ENCODE measurements around the gene ACRBP.

ACRBP gene

GRCh38 chr12:6646276-6647082, 753 bp downstream of the ACRBP start:
- no peak for FAIRE-seq

GRCh38 chr12:6644903-6645302, 2.3 kb downstream of the ACRBP start:
- no peak for FAIRE-seq

GRCh38 chr12:6644257-6644596, 3.0 kb downstream of the ACRBP start:
- FAIRE-seq: no peak

DNA sequence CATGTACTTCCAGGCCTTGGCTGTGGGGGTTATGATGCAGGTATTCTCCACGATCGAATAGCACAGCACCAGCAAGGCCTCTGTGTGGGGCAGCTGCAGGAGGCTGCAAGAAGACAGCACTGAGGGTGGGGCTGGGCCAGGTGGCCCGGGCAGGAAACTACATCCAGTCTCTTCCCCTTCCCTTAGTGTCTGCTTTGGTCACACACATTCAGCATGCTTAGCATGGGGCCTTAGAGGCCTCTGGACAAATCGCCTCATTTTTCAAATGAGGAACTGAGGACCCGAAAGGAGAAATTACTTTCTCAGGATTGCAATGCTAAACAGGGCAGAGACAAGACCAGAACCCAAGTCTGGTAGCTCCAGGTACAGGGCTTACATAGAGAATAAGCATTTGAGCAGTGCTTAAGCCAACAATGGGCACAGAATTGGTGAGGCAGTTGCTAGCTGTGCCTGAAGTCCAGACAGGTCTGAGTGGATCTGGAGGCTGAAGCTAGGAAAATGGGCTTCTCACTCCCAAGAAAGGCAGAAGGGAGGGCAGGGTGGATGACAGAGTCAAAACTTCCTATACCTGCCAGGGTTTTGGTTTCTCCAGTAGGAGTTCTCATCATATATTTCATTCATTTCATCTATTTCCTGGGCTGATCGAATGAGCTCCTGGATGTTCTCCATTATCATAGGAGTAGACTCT, 3.5 kb downstream of the ACRBP start:
- FAIRE-seq: no peak

GRCh38 chr12:6641131-6641530, 6.1 kb downstream of the ACRBP start:
- no peak for FAIRE-seq

DNA sequence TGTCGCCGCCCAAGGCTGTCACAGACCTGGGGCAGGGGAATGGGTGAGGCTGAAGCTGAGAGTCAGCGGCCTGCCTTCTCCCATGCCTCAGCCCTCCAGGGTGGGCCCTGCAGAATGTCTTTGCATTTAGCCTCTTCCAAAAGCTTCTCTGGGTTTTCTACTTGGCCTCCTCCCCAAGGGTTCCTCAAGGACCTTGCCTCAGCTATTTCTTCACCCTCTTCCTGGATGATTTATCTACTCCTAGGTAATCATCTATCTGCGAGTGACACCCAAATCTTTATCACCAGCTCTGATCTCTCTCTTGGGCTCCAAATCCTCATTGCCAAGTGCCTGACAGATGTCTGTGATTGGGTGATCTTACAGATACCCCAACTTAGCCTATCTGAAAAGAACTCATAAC, 6.7 kb downstream of the ACRBP start:
- FAIRE-seq: no peak

DNA sequence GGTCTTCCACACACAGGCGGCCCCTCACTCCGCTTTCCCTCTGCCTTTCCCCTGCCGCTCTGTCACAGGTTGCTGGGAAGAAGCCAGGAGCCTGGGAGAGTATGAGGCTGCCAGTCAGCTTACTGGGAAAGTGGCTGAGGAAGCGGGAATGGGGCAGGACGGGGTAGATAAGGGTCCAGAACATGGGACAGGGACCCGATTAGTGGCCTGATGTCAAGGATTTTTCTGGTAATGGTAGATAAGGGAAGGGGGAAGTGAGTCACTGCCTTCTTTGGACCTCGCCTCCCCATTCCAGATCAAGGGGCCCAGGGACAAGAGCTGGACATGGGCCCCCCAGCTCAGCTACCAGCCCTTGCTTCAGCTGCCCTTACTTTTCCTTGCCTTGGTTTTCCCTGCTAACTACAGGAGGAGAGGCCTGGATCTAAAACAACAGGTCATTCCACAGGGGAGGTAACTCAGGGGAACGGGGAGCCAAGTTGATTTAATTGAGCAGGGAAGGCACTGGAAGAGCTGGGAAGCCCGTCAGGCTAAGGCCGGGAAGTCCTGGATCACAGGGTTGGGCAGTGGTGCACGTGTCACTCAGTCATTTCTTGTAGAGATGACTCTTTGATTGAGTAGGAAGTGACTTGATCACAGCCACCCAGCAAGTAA, 8.0 kb downstream of the ACRBP start:
- no peak for FAIRE-seq

GRCh38 chr12:6638305-6638704, 8.9 kb downstream of the ACRBP start:
- no peak for FAIRE-seq

DNA sequence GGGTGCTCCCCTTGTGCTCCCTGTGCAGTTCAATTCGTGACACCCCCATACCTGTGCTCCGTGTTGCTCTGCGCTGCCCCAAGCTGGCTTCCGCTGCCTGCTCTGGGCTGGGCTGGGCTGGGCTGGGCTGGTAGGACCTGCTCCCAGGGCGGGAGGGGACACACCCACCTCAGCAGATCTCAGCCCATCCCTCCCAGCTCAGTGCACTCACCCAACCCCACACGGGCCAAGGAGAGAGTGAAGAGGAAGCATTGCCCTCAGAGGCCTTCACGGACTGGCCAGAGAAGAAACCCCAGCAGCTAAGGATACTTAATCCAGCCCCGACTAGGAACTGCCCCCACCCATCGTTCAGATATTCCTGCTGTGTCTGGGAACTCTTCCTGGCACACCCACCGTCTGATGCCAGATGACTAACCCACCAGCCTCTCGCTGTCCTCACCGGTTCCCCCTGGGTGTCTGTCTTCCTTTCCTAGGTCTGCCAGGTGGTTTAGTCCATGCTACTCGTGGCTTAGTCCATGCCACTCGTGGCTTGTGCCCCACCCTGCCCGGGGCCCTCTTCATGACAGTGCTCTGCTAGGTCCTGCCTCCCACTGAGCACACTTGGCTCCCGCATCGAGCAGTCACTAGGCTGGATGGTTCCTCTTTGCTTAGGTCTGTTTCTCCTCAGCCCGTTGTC, 11.2 kb downstream of the ACRBP start, which contains the start of gene LPAR5:
LPAR5 (minus strand) TSS at position 104 of the 676 bp plus-strand sequence. CDS start 14,711 bp downstream, outside the sequence.
- FAIRE-seq: no peak

GRCh38 chr12:6635375-6635855, 11.8 kb downstream of the ACRBP start:
- FAIRE-seq: no peak

DNA sequence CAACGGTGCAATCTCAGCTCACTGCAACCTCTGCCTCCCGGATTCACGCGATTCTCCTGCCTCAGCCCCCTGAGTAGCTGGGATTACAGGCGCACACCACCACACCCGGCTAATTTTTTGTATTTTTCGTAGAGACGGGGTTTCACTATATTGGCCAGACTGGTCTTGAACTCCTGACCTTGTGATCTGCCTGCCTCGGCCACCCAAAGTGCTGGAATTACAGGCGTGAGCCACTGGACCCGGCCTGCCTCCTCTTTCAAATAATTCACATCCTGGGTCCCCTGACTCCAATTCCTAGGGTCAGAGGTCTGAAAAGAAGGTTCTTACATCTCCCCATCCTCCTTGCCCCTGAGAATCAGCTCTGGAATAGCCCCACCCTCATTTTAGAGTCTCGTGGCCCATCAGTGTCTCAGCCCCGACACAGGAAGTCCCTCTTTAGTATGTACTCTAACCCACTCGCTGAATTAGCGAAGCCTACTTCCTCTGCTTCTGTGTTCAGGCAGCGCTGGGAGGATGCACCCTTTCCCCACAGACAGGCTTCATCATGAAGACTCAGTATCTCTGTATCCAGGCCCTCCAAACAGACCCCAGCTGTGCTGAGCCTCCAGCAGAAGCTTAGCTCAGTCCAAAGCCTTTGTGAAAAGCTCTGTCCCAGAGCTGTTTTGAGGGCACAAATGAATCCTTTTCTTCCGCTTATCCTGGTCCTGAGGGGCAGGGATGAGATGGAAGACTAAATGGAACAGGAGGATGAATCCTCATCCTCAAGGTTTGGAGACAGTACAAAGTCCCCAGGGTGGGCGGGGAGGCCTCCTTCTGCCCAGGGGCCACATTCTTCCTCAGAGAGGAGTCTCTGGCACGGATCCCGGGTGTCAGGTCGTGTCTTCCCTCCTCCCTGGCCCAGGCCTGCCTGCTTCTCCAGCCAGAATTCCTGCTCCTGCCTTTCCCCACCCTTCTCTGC, 14.9 kb downstream of the ACRBP start:
- no peak for FAIRE-seq

GRCh38 chr12:6631549-6631961, 15.7 kb downstream of the ACRBP start:
- no peak for FAIRE-seq

DNA sequence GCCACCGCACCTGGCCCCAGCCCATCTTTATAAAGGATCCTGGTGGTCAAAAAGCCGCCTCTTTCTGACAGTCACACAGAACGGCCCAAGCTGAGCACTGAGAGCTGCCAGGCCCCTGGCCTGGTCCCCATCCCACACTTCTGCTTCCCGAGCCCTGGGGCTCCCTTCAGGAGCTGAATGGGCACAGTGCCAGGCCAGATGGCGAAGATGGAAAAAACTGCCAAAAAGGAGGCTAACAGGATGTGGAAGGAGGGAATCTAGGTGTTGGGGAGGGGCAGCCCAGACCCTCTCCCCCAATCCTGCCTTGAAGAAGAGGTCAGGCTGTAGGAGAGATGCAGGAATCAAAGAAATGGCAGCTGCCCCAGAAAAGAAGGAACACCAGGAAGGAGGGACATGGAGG, 16.5 kb downstream of the ACRBP start:
- FAIRE-seq: no peak

- no peak for FAIRE-seq
Measured at GRCh38 chr12:6627616-6628015, 19.6 kb downstream of the ACRBP start.

DNA sequence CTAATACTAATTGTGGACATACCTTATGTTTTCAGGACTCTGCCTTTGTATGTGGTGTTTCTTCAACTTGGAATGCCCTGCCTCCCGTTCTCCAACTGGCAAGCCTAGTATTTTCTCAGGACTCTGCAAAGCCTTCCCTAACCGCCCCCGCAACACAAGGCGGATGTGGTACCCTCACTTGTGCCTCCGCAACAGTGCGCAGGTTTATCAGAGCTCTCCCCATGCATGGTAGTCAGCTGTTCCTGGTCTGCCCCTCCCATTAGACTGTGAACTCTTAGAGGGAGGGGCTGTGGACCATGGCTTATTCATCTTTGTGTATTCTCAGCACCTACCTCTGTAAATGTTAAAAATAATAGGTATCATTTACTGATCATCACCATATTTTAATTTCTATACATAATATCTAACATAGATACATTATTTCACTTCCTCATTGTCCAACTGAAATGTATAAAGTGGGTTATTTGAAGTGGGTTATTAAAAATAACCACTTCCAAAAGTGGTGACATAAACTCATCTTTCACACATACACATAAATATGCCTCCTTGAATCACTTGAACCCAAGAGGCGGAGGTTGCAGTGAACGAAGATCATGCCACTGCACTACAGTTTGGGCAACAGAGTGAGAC, 20.5 kb downstream of the ACRBP start:
- FAIRE-seq: no peak

DNA sequence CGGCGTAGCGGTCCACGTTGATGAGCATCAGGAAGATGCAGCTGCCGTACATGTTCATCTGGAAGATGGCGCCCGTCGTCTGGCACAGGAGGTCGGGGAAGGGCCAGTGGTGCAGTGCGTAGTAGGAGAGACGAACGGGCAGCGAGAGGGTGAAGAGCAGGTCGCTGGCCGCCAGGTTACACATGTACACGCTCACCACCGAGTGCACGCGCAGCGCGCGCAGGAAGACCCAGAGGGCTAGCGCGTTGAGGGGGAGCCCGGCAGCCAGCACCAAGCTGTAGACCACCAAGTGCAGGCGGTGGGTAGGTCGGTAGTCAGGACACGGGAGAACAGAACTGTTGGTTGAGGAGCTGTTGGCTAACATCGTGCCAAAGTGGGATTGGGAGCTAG, 26.4 kb downstream of the ACRBP start:
- FAIRE-seq: no peak

DNA sequence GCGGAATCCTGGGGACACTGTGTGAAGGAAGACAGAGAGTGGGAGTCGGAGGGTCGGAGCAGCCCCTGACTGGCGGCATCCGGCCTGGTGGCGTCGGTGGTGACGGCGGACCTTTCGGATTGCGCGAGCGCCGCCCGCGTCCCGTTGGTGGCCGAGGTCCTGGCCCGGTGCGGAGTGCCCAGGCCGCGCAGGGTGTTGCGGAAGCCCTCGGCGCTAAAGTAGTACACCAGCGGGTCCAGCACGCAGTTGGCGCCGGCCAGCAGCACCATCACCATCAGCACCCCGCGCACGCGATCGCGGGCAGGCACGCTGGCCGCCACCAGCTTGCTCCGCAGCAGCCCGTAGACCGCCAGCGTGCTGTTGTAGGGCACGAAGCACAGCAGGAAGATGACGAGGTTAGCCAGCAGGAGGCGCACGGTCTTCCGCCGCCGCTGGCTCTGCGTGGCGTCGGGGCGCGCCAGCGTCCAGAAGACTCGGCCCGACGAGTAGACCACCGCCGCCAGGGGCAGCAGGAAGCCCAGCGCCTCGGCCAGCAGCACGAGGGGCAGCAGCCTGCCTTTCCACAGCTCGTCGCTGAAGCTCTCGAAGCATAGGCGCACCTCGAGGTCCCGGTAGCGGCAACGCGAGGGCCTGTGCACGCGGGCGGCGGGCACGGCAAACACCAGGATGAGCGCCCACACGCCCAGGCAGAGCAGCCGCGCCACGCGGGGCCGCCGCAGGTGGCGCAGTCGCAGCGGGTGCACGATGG, 26.9 kb downstream of the ACRBP start:
- FAIRE-seq: no peak

DNA sequence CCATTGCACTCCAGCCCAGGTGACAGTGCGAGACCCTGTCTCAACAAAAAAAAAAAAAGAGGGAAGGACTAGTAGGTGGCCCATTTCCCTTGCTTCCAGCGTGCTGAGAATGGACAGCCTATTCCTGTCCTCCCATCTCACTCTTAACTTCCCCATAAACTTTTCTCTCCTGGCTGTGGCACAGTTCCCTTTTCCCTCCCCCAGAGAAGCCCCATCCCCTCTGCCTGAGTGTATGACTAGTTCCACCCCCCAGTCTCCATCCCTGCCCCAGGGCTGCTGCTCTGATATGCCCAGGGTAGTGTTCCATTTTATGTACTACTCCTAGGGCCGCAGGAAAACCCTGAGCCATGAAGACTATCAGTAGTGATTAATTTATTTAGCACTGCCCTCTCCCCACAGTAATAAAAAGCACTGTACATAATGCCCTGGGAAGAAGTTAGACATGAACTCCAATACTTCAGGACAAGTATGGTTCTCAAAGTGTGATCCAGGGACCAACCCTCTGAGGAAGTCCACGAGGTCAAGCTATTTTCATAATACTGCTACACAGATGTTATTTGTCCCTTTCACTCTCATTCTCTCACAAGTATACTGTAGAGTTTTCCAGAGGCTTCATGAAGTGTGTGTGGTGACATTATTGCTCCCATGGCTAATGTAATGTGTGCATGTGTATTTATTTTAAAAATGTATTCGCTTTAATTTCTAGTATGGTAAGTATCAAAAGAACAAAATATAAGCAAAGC, 28.6 kb downstream of the ACRBP start:
- FAIRE-seq: no peak

DNA sequence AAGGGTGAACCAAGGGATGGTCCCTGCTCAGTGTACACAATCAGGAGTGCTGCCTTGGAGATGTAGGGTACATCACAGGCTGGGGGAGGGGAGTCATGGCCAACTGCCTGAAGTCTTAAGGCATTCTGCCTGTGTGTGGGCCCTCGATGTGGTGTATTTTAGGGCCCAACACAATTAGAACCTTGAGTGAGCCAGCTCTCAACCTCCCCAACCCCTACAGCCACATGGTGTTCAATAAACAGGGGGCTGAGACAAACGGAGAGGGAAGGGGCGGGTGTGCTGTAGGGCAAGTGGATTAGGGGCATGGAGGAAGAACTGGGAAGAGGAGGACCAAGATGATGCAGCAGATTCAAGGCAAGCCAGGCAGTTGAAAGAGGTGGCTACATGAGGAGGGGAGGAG, 31.4 kb downstream of the ACRBP start:
- FAIRE-seq: no peak
